Pancreas (tissue), 10 donors: Measurements from ENCODE around the gene PCDHA8. TPM values are rescaled to one million over a fixed set of nuclear protein-coding genes. Genes with fewer than 3 reads are reported as not detected.
"Not testable (repeated sequence)": the region's sequence is repeated elsewhere in the genome, so short reads cannot be mapped to it uniquely, and the experiment has no call there.

ENCODE experiments used
- ATAC-seq, 4 donors: fragments of 200-7000 bp; cut with Tn5 transposase; one replicate each; pipeline versions ENCODE4 v1.8.0 to v1.9.1; 2020; ENCODE audit warnings: mild to moderate bottlenecking in 4 of 4, moderate library complexity in 4 of 4
- DNase-seq, 6 donors: peaks; one replicate each; pipeline ENCODE4 v3.0.0-alpha.2; 2020
- FAIRE-seq: peaks from 2 replicates; lab custom pipeline; 2012; peaks lifted over from hg19 to GRCh38; lab: Jason Lieb, UNC
- H3K27ac ChIP-seq, 4 donors: fragments of 200-600 bp; sonication (generic); 1 replicate in 3 of 4; 2 replicates in 1 of 4; pipeline versions ENCODE4 v1.5.0 to v1.8.0; 2020
- H3K27me3 ChIP-seq, 4 donors: fragments of 200-600 bp; one replicate each; pipeline ENCODE4 v1.8.0; 2021
- H3K36me3 ChIP-seq, 3 donors: fragments of 200-600 bp; sonication (generic) in 1 of 3; one replicate each; pipeline versions ENCODE4 v1.5.0 to v1.8.0; 2020 to 2021
- H3K4me1 ChIP-seq, 3 donors: fragments of 200-600 bp; one replicate each; pipeline ENCODE4 v1.8.0; 2021
- H3K4me3 ChIP-seq, 4 donors: fragments of 200-600 bp; sonication (generic) in 2 of 4; one replicate each; pipeline versions ENCODE4 v1.5.0 to v1.8.0; 2020 to 2021
- H3K9me3 ChIP-seq, 4 donors: fragments of 200-600 bp; one replicate each; pipeline ENCODE4 v1.8.0; 2021
- CTCF ChIP-seq, 4 donors: fragments of 200-600 bp; sonication (generic) in 3 of 4; IDR thresholded peaks; one replicate each; pipeline versions ENCODE4 v1.5.0 to v1.8.0; 2021; ENCODE audit warnings: antibody characterized with exemption in 4 of 4
- WGBS, 2 donors: extraction: QIAGEN DNeasy Blood & Tissue Kit; methylation state at CpG; one replicate each; pipeline ENCODE4 v1.1.7; 2013; 5-methylcytosine and 5-hydroxymethylcytosine counted together
- intact Hi-C, 3 donors: fragments of 100-400 bp; cut with DNase I; formaldehyde crosslinking; loops; one replicate each; pipeline versions ENCODE4 v1.11.1 to v1.14.2; 2022
- polyA plus RNA-seq, 2 donors: library from polyadenylated mRNA; stranded (reverse); fragments of 200-250 nt; gene quantifications; one replicate each; pipeline ENCODE4 v1.2.3, GENCODE V29; 2013
- total RNA-seq, 6 donors: library from RNA; stranded (reverse); fragmentation: NEBNext Ultra II Directional in 4 of 6; extraction: Animal tissue kit (Norgen Biotek cat#: 25700) in 4 of 6; gene quantifications; one replicate each; pipeline versions ENCODE4 v1.2.1 to v1.2.4, GENCODE V29; 2021 to 2023
- donor health status: healthy with polysubstance abuse.
- donor health status: DM: no; HTN: no; CAD: no; lungs with moderate emphysema.
- donor health status: DM: no; HTN: no; CAD: no.
- donor health status: control.
- donor health status: control.
- donor health status: Bipolar disorder and iron deficiency.
- donor health status: DM: yes; HTN: yes; CAD: no.
- donor health status: DM: no; HTN: no; CAD: no.
- donor health status: DM: no; HTN: no; CAD: no.
- donor health status: DM: yes; HTN: yes; CAD: no.

Gene PCDHA8
- under 1 TPM; 0.08 to 0.76 (median 0.41) TPM for total RNA-seq
- polyA plus RNA-seq, result under 1 TPM; 0.30 to 0.40 TPM

DNA sequence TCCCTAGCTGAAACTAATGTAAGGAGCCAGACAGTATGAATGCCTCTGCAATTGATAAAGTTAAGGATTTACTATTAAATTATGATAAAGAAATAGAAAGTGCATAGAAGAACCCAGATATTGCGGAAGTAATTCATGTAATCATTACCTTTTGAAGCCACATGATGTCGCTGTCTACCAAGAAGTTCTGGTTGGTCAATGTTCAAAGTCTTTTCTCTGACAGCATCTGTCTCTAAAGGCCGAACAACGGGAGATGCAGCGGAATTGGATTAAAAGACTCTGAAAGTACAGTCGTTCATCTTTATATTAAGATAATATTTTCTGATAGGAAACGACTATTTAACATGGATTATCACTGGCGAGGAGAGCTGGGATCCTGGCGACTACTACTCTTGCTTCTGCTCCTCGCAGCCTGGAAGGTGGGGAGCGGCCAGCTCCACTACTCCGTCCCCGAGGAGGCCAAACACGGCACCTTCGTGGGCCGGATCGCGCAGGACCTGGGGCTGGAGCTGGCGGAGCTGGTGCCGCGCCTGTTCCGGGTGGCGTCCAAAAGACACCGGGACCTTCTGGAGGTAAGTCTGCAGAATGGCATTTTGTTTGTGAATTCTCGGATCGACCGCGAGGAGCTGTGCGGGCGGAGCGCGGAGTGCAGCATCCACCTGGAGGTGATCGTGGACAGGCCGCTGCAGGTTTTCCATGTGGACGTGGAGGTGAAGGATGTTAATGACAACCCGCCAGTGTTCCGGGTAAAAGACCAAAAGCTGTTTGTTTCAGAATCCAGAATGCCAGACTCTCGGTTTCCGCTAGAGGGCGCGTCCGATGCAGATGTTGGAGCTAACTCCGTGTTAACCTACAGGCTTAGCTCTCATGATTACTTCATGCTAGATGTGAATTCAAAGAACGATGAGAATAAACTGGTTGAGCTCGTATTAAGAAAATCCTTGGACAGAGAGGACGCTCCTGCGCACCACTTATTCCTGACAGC lies at the start of gene PCDHA8:
TSS of gene PCDHA8 (plus strand) at position 210 of the 985 bp plus-strand sequence. CDS start at position 345, 135 bp downstream.
- WGBS, 2 donors, result 14 to 19% methylated on average over 44 to 47 of the region's 47 CpGs
- intact Hi-C loops, result no loop called here
- no peak for DNase-seq
- peak in 1 of 4 donors; percentile 81 for ATAC-seq
- Histone ChIP-seq H3K4me3 (no peak within 1 kb of the TSS), H3K27ac (no peak within 1 kb of the TSS), H3K36me3 (no peaks in the 10 kb centered on the region), H3K4me1 (no peaks in the 10 kb centered on the region), H3K9me3 (no peaks in the 10 kb centered on the region), H3K27me3 (no peaks in the 10 kb centered on the region)
- TF ChIP-seq CTCF (IDR thresholded peaks at IDR 0.05), result no peak
- no peak for FAIRE-seq

GRCh38 chr5:140794595-140795258 lies 46.3 kb upstream of the PCDHA8 start, which contains the start of gene PCDHA2:
TSS of gene PCDHA2 (plus strand) at chr5:140794852.
- no peak for TF ChIP-seq CTCF (IDR thresholded peaks at IDR 0.05)
- Histone ChIP-seq H3K4me3 (no peak within 1 kb of the TSS), H3K36me3 (no peaks in the 10 kb centered on the region), H3K9me3 (peaks cover 0 to 10% (median 3%) of the 10 kb centered on the region in 4 donors), H3K27ac (no peak within 1 kb of the TSS), H3K27me3 (peaks cover 0 to 6% (median 3%) of the 10 kb centered on the region in 4 donors), H3K4me1 (no peaks in the 10 kb centered on the region)
- FAIRE-seq (no peak), DNase-seq (no peak), ATAC-seq (peak in 2 of 4 donors; percentile 54 to 69)
- 12 to 16% methylated on average over 27 of the region's 27 CpGs for WGBS, 2 donors
- intact Hi-C loops, result no loop called here

GRCh38 chr5:140795259-140795641 lies 45.7 kb upstream of the PCDHA8 start:
- peak in 1 of 4 donors; percentile 6 for TF ChIP-seq CTCF (IDR thresholded peaks at IDR 0.05)
- WGBS, 2 donors, result 15% methylated on average over 15 of the region's 15 CpGs
- intact Hi-C loops, result no loop called here
- DNase-seq (no peak), ATAC-seq (peak in 2 of 4 donors; percentile 34 to 50), FAIRE-seq (no peak)
- Histone ChIP-seq H3K4me1 (no peaks in the 10 kb centered on the region), H3K9me3 (peaks cover 0 to 10% (median 3%) of the 10 kb centered on the region in 4 donors), H3K4me3 (no peak overlapping the region), H3K27me3 (peaks cover 0 to 6% (median 3%) of the 10 kb centered on the region in 4 donors), H3K36me3 (no peaks in the 10 kb centered on the region), H3K27ac (no peak overlapping the region)

DNA sequence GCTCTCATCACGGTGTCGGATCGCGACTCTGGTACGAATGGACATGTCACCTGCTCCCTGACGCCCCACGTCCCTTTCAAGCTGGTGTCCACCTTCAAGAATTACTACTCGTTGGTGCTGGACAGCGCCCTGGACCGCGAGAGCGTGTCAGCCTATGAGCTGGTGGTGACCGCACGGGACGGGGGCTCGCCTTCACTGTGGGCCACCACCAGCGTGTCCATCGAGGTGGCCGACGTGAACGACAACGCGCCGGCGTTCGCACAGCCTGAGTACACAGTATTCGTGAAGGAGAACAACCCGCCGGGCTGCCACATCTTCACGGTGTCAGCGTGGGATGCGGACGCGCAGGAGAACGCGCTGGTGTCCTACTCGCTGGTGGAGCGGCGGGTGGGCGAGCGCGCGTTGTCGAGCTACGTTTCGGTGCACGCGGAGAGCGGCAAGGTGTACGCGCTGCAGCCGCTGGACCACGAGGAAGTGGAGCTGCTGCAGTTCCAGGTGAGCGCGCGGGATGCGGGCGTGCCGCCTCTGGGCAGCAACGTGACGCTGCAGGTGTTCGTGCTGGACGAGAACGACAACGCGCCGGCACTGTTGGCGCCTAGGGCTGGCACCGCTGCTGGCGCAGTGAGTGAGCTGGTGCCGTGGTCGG lies 44.8 kb upstream of the PCDHA8 start:
- H3K27me3 ChIP-seq, H3K36me3 ChIP-seq, FAIRE-seq, H3K4me3 ChIP-seq, H3K4me1 ChIP-seq, H3K27ac ChIP-seq, ATAC-seq, intact Hi-C loops: not testable (repeated sequence)
- DNase-seq, result peak in 1 of 6 donors; percentile 27
- H3K9me3 ChIP-seq, result peaks cover 0 to 13% (median 3%) of the 10 kb centered on the region in 4 donors
- 37 to 45% methylated on average over 72 of the region's 72 CpGs for WGBS, 2 donors

GRCh38 chr5:140796718-140797095 lies 44.3 kb upstream of the PCDHA8 start:
- no peak for TF ChIP-seq CTCF (IDR thresholded peaks at IDR 0.05)
- FAIRE-seq (no peak), ATAC-seq (no peak), DNase-seq (peak in 1 of 6 donors; percentile 40)
- Histone ChIP-seq H3K9me3 (peaks cover 0 to 13% (median 3%) of the 10 kb centered on the region in 4 donors), H3K27me3 (peaks cover 0 to 6% (median 3%) of the 10 kb centered on the region in 4 donors), H3K4me3 (no peak overlapping the region), H3K36me3 (no peaks in the 10 kb centered on the region), H3K27ac (no peak overlapping the region), H3K4me1 (no peaks in the 10 kb centered on the region)
- 42 to 48% methylated on average over 39 of the region's 39 CpGs for WGBS, 2 donors
- intact Hi-C loops, result no loop called here
